H1 (cell line): ENCODE data around the gene TMPRSS15. TPM values are rescaled to one million over a fixed set of nuclear protein-coding genes. Genes with fewer than 3 reads are reported as not detected.

ENCODE experiments used
- CTCF ChIA-PET: fragments of 300-600 bp; sonication (Branson Sonifier 250); formaldehyde crosslinking; loops from one replicate; lab custom pipeline; 2021; ENCODE audit not compliant: partially characterized antibody; lab: Charles Lee
- POLR2A ChIA-PET: fragments of 300-600 bp; sonication (Branson Sonifier 250); formaldehyde crosslinking; loops from one replicate; lab custom pipeline; 2021; ENCODE audit warnings: inconsistent platforms; ENCODE audit not compliant: partially characterized antibody; lab: Charles Lee
- DNase-seq, 2 experiments: peaks; one replicate each; pipeline versions ENCODE4 v3.0.0 to v3.0.0-alpha.2; 2010 to 2022; ENCODE audit warnings: low spot score in 2 of 2, low read depth in 1 of 2, mixed read lengths in 1 of 2
- FAIRE-seq: peaks from 2 replicates; lab custom pipeline; 2011; peaks lifted over from hg19 to GRCh38; lab: Jason Lieb, UNC
- H2AFZ ChIP-seq: 2 replicates; pipeline ENCODE4 v1.8.1; 2012; ENCODE audit warnings: low read length, inconsistent platforms
- H2AK5ac ChIP-seq: 2 replicates; pipeline ENCODE4 v1.6.1; 2013; ENCODE audit warnings: low read depth, low read length
- H2BK120ac ChIP-seq: replicated peaks from 2 replicates; pipeline ENCODE3; 2013; ENCODE audit warnings: low read depth, low read length, inconsistent platforms
- H2BK12ac ChIP-seq: 2 replicates; pipeline ENCODE4 v1.6.1; 2013; ENCODE audit warnings: low read depth, low read length
- H2BK15ac ChIP-seq: 2 replicates; pipeline ENCODE4 v1.6.1; 2013; ENCODE audit warnings: low read length
- H2BK20ac ChIP-seq: 2 replicates; pipeline ENCODE4 v1.6.1; 2013; ENCODE audit warnings: low read length
- H2BK5ac ChIP-seq: 2 replicates; pipeline ENCODE4 v1.6.1; 2013; ENCODE audit warnings: low read depth, low read length
- H3K14ac ChIP-seq: 2 replicates; pipeline ENCODE4 v1.6.1; 2013; ENCODE audit warnings: inconsistent platforms; ENCODE audit not compliant: insufficient read length
- H3K18ac ChIP-seq: 2 replicates; pipeline ENCODE4 v1.6.1; 2013; ENCODE audit warnings: low read length; ENCODE audit errors: extremely low read depth
- H3K23ac ChIP-seq: 2 replicates; pipeline ENCODE4 v1.6.1; 2013; ENCODE audit warnings: inconsistent platforms; ENCODE audit not compliant: insufficient read length
- H3K23me2 ChIP-seq: 2 replicates; pipeline ENCODE4 v1.6.1; 2013; ENCODE audit warnings: low read depth, low read length
- H3K27ac ChIP-seq: 2 replicates; pipeline ENCODE4 v1.6.1; 2011; ENCODE audit warnings: low read depth, low read length, inconsistent platforms
- H3K27me3 ChIP-seq, 4 experiments: replicated peaks in 1 of 4; 1 replicate in 1 of 4; 2 replicates in 3 of 4; pipeline versions ENCODE4 v1.6.1 to v1.8.1; 2011 to 2013; ENCODE audit warnings: low read length in 3 of 4, mild to moderate bottlenecking in 3 of 4, inconsistent platforms in 2 of 4, mixed read lengths in 2 of 4, moderate library complexity in 1 of 4; ENCODE audit not compliant: control insufficient read depth in 3 of 4, insufficient read depth in 3 of 4; ENCODE audit errors: extremely low read depth in 1 of 4
- H3K36me3 ChIP-seq, 4 experiments: 2 replicates each; pipeline versions ENCODE4 v1.6.1 to v1.8.1; 2011 to 2013; ENCODE audit warnings: mild to moderate bottlenecking in 4 of 4, low read length in 3 of 4, moderate library complexity in 2 of 4, control low read depth in 1 of 4, inconsistent platforms in 1 of 4; ENCODE audit not compliant: insufficient read depth in 4 of 4, control insufficient read depth in 2 of 4
- H3K4ac ChIP-seq: replicated peaks from 2 replicates; pipeline ENCODE3; 2013; ENCODE audit warnings: low read length, low read depth, mixed read lengths, inconsistent platforms; ENCODE audit not compliant: insufficient read length
- H3K4me1 ChIP-seq, 4 experiments: replicated peaks in 1 of 4; 1 replicate in 1 of 4; 2 replicates in 3 of 4; pipeline versions ENCODE4 v1.6.1 to v1.8.1; 2011 to 2013; ENCODE audit warnings: low read length in 3 of 4, inconsistent platforms in 2 of 4, mixed read lengths in 1 of 4; ENCODE audit not compliant: insufficient read depth in 4 of 4, control insufficient read depth in 3 of 4
- H3K4me2 ChIP-seq, 2 experiments: 2 replicates each; pipeline versions ENCODE4 v1.6.1 to v1.8.1; 2011 to 2013; ENCODE audit warnings: low read depth in 2 of 2, low read length in 2 of 2, control low read depth in 1 of 2, inconsistent platforms in 1 of 2, mild to moderate bottlenecking in 1 of 2; ENCODE audit not compliant: insufficient read depth in 1 of 2
- H3K4me3 ChIP-seq, 4 experiments: fragments of 200-600, 300-600 bp in 1 of 4; sonication (generic), shearing (Covaris generic), sonication (Bioruptor Twin) in 1 of 4; 2 replicates each; pipeline versions ENCODE4 v1.5.1 to v1.8.1; 2011 to 2016; ENCODE audit warnings: low read length in 4 of 4, low read depth in 3 of 4, control low read depth in 2 of 4, inconsistent platforms in 2 of 4, mild to moderate bottlenecking in 2 of 4, mixed read lengths in 1 of 4, moderate library complexity in 1 of 4; ENCODE audit not compliant: insufficient read depth in 2 of 4; ENCODE audit errors: extremely low read depth in 1 of 4
- H3K56ac ChIP-seq: replicated peaks from 2 replicates; pipeline ENCODE3; 2013; ENCODE audit warnings: low read depth, mild to moderate bottlenecking, mixed read lengths, low read length, inconsistent platforms; ENCODE audit not compliant: insufficient read length
- H3K79me1 ChIP-seq: 2 replicates; pipeline ENCODE4 v1.6.1; 2013; ENCODE audit warnings: low read depth, low read length, control low read depth
- H3K79me2 ChIP-seq, 2 experiments: 2 replicates each; pipeline versions ENCODE4 v1.6.1 to v1.8.1; 2012 to 2013; ENCODE audit warnings: low read length in 2 of 2, mild to moderate bottlenecking in 2 of 2, inconsistent platforms in 1 of 2; ENCODE audit not compliant: insufficient read depth in 2 of 2, control insufficient read depth in 1 of 2
- H3K9ac ChIP-seq, 4 experiments: replicated peaks in 1 of 4; 1 replicate in 1 of 4; 2 replicates in 3 of 4; pipeline versions ENCODE4 v1.6.1 to v1.8.1; 2011 to 2013; ENCODE audit warnings: low read depth in 3 of 4, low read length in 3 of 4, control low read depth in 2 of 4, mild to moderate bottlenecking in 2 of 4, moderate library complexity in 2 of 4, inconsistent platforms in 1 of 4; ENCODE audit errors: extremely low read depth in 1 of 4
- H3K9me3 ChIP-seq, 2 experiments: 2 replicates each; pipeline versions ENCODE4 v1.6.1 to v1.8.1; 2012 to 2013; ENCODE audit warnings: mild to moderate bottlenecking in 2 of 2, moderate library complexity in 2 of 2, control low read depth in 1 of 2, inconsistent platforms in 1 of 2, low read depth in 1 of 2, low read length in 1 of 2, mixed read lengths in 1 of 2; ENCODE audit not compliant: insufficient read depth in 2 of 2
- H4K20me1 ChIP-seq, 2 experiments: replicated peaks in 1 of 2; 2 replicates each; pipeline versions ENCODE3 to v1.8.1; 2011 to 2013; ENCODE audit warnings: inconsistent platforms in 2 of 2, low read length in 2 of 2, mild to moderate bottlenecking in 1 of 2; ENCODE audit not compliant: insufficient read depth in 2 of 2, control insufficient read depth in 1 of 2
- H4K5ac ChIP-seq: 2 replicates; pipeline ENCODE4 v1.6.1; 2013; ENCODE audit warnings: low read length, low read depth, mixed read lengths, inconsistent platforms; ENCODE audit not compliant: insufficient read length
- H4K8ac ChIP-seq: 2 replicates; pipeline ENCODE4 v1.8.0; 2013; ENCODE audit warnings: mild to moderate bottlenecking, moderate library complexity, low read length, inconsistent platforms; ENCODE audit not compliant: insufficient read depth; ENCODE audit errors: extremely low read depth
- H4K91ac ChIP-seq: replicated peaks from 2 replicates; pipeline ENCODE3; 2013; ENCODE audit warnings: low read length, mixed read lengths, inconsistent platforms; ENCODE audit not compliant: insufficient read length
- CHD2 ChIP-seq: IDR thresholded peaks from 2 replicates; pipeline ENCODE4 v1.6.1; 2012; ENCODE audit warnings: low read length, improper control_type of control experiment
- MAFK ChIP-seq: IDR thresholded peaks from 2 replicates; pipeline ENCODE4 v1.6.1; 2012; ENCODE audit warnings: low read depth, mild to moderate bottlenecking, improper control_type of control experiment, low read length
- NRF1 ChIP-seq: IDR thresholded peaks from 2 replicates; pipeline ENCODE4 v1.6.1; 2011; ENCODE audit warnings: mild to moderate bottlenecking, low read depth, low read length, improper control_type of control experiment
- SRF ChIP-seq: IDR thresholded peaks from 2 replicates; pipeline ENCODE4 v1.6.1; 2011; ENCODE audit warnings: mild to moderate bottlenecking, low read depth, low read length, moderate library complexity
- WGBS, 2 experiments: shearing (Covaris generic) in 1 of 2; methylation state at CpG; one replicate each; pipeline versions ENCODE4 v1.1.6 to v1.1.7; 2013 to 2015; ENCODE audit warnings: low lambda C conversion rate in 2 of 2, mixed read lengths in 2 of 2, inconsistent platforms in 1 of 2, low coverage in 1 of 2, missing lambda C conversion rate in 1 of 2; ENCODE audit not compliant: insufficient replicate concordance in 2 of 2, insufficient coverage in 1 of 2, insufficient read length in 1 of 2; ENCODE audit errors: extremely low coverage in 1 of 2, missing lambda C conversion rate in 1 of 2; 5-methylcytosine and 5-hydroxymethylcytosine counted together
- polyA plus RNA-seq, 7 experiments: library from polyadenylated mRNA; depleted of rRNA in 3 of 7; stranded (reverse) in 5 of 7; unstranded in 2 of 7; fragments of >200 nt in 5 of 7; fragments of 200-250 nt in 2 of 7; gene quantifications; 1 replicate in 5 of 7; 2 replicates in 1 of 7; 4 replicates in 1 of 7; pipeline versions ENCODE4 v1.2.1 to v1.2.3, GENCODE V29; 2011 to 2013; ENCODE audit warnings: missing spikeins in 2 of 7, mixed read lengths in 2 of 7
- total RNA-seq: library from RNA; stranded (reverse); fragmentation: NEBNext Ultra II Directional; extraction: Animal tissue kit (Norgen Biotek cat#: 25700); gene quantifications from 2 replicates; pipeline ENCODE4 v1.2.1, GENCODE V29; 2021
- TF ChIP-seq, protein P1 (sequence below): IDR thresholded peaks from 2 replicates; pipeline ENCODE4 v1.6.1; 2012; ENCODE audit warnings: low read length, inconsistent platforms

TMPRSS15 gene
- total and polyA plus RNA-seq, 2 of the 8 experiments (the other 6 are each of a cell fraction or from before 2014, with no cell fraction given) = not detected

- POLR2A ChIA-PET = no interaction called here
- 55% methylated on average over 3 of the region's 3 CpGs; no CpG with 5 or more reads in 1 of the 2 experiments for WGBS, 2 experiments
Measured at GRCh38 chr21:18417141-18417790, 13.7 kb upstream of the TMPRSS15 start.

More at GRCh38 chr21:18417141-18417790, 13.7 kb upstream of the TMPRSS15 start:
- Histone ChIP-seq H3K79me1 (no peaks in the 10 kb centered on the region), H2AK5ac (no peak overlapping the region), H3K9ac (no peak overlapping the region), H2AFZ (no peak overlapping the region), H3K9me3 (no peaks in the 10 kb centered on the region), H4K20me1 (no peaks in the 10 kb centered on the region), H4K8ac (no peak overlapping the region), H3K4me2 (no peak overlapping the region), H3K27ac (no peak overlapping the region), H3K4me3 (no peak overlapping the region), H2BK20ac (no peak overlapping the region), H3K4ac (no peak overlapping the region), H3K23ac (no peak overlapping the region), H3K79me2 (no peaks in the 10 kb centered on the region), H2BK12ac (no peak overlapping the region), H2BK120ac (no peak overlapping the region), H3K4me1 (peaks cover 0 to 2% (median 0%) of the 10 kb centered on the region in 4 experiments; a peak in 1 of 7 replicates), H4K5ac (no peak overlapping the region), H4K91ac (no peak overlapping the region), H2BK15ac (no peak overlapping the region), H3K36me3 (no peaks in the 10 kb centered on the region), H3K18ac (no peak overlapping the region), H3K14ac (no peak overlapping the region), H3K56ac (no peak overlapping the region), H2BK5ac (no peak overlapping the region), H3K27me3 (no peaks in the 10 kb centered on the region), H3K23me2 (no peaks in the 10 kb centered on the region)
- no peak for TF ChIP-seq CHD2
- no peak for TF ChIP-seq SRF
- TF ChIP-seq MAFK = no peak
- TF ChIP-seq, protein P1, sequence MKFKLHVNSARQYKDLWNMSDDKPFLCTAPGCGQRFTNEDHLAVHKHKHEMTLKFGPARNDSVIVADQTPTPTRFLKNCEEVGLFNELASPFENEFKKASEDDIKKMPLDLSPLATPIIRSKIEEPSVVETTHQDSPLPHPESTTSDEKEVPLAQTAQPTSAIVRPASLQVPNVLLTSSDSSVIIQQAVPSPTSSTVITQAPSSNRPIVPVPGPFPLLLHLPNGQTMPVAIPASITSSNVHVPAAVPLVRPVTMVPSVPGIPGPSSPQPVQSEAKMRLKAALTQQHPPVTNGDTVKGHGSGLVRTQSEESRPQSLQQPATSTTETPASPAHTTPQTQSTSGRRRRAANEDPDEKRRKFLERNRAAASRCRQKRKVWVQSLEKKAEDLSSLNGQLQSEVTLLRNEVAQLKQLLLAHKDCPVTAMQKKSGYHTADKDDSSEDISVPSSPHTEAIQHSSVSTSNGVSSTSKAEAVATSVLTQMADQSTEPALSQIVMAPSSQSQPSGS = no peak
- no peak for TF ChIP-seq NRF1
- DNase-seq (no peak), FAIRE-seq (no peak)
- CTCF ChIA-PET = no interaction called here
